Measurements from ENCODE around the gene REPIN1. TPM values are rescaled to one million over a fixed set of nuclear protein-coding genes. Genes with fewer than 3 reads are reported as not detected.

Gene REPIN1
- total RNA-seq, 1 experiment from 2014 or later: 113 TPM

- POLR2A ChIA-PET (ENCODE audit: low non-redundant PET): no interaction called here
- no peaks in the 10 kb centered on the region for H3K36me3 ChIP-seq (ENCODE audit: insufficient read depth, low read length, poor library complexity, severe bottlenecking)
- DNase-seq (ENCODE audit: low spot score): peak; percentile 49
- no peaks in the 10 kb centered on the region for H3K9me3 ChIP-seq (ENCODE audit: low read depth, low read length, poor library complexity, severe bottlenecking)
- BruUV-seq (replicated peaks): no TSS peak
- H3K4me1 ChIP-seq (ENCODE audit: insufficient read depth, low read length, poor library complexity, severe bottlenecking): peaks cover 25% of the 10 kb centered on the region
- intact Hi-C loops (cut with micrococcal nuclease; ENCODE audit: unreplicated experiment): no loop called here
- peak overlapping the region; percentile 53 for H3K27ac ChIP-seq (ENCODE audit: low read depth, low read length, poor library complexity, severe bottlenecking)
- H3K4me3 ChIP-seq (ENCODE audit: low read depth, low read length, poor library complexity, severe bottlenecking): no peak overlapping the region
- H3K27me3 ChIP-seq (replicated peaks; ENCODE audit: insufficient read depth, low read depth, low read length, poor library complexity): no peaks in the 10 kb centered on the region
- CTCF ChIA-PET: no interaction called here
- no peak for TF ChIP-seq EZH2 (IDR thresholded peaks at IDR 0.05; ENCODE audit: borderline replicate concordance, low read depth, low read length, poor library complexity, severe bottlenecking)
- TF ChIP-seq, protein P1, sequence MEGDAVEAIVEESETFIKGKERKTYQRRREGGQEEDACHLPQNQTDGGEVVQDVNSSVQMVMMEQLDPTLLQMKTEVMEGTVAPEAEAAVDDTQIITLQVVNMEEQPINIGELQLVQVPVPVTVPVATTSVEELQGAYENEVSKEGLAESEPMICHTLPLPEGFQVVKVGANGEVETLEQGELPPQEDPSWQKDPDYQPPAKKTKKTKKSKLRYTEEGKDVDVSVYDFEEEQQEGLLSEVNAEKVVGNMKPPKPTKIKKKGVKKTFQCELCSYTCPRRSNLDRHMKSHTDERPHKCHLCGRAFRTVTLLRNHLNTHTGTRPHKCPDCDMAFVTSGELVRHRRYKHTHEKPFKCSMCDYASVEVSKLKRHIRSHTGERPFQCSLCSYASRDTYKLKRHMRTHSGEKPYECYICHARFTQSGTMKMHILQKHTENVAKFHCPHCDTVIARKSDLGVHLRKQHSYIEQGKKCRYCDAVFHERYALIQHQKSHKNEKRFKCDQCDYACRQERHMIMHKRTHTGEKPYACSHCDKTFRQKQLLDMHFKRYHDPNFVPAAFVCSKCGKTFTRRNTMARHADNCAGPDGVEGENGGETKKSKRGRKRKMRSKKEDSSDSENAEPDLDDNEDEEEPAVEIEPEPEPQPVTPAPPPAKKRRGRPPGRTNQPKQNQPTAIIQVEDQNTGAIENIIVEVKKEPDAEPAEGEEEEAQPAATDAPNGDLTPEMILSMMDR (conservative IDR thresholded peaks at IDR 0.05; ENCODE audit: low read depth, low read length): no peak
Measured at GRCh38 chr7:150363872-150364271, 4.8 kb upstream of the REPIN1 start.

DNA sequence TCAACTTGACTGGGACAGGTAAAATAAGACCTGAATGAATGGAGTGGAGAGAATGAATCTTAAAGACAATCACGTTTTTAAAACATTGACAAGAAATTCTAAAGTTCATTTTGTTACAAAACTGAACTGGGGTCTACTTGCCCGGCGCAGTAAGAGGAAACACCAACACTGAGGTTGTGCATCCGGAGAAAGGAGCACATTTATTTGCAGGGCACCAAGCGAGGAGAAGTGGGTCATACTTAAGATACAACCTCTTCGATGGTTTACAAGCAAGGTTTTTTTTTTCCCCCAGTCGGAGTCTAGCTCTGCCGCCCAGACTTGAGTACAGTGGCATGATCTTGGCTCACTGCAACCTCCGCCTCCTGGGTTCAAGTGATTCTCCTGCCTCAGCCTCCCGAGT, 3.4 kb upstream of the REPIN1 start:
- H3K4me1 ChIP-seq (ENCODE audit: insufficient read depth, low read length, poor library complexity, severe bottlenecking): peaks cover 33% of the 10 kb centered on the region
- H3K4me3 ChIP-seq (ENCODE audit: low read depth, low read length, poor library complexity, severe bottlenecking): no peak overlapping the region
- CTCF ChIA-PET: no interaction called here
- TF ChIP-seq, protein P1 (conservative IDR thresholded peaks at IDR 0.05; ENCODE audit: low read depth, low read length): no peak
- no peak for TF ChIP-seq EZH2 (IDR thresholded peaks at IDR 0.05; ENCODE audit: borderline replicate concordance, low read depth, low read length, poor library complexity, severe bottlenecking)
- H3K9me3 ChIP-seq (ENCODE audit: low read depth, low read length, poor library complexity, severe bottlenecking): no peaks in the 10 kb centered on the region
- H3K27ac ChIP-seq (ENCODE audit: low read depth, low read length, poor library complexity, severe bottlenecking): no peak overlapping the region
- no peaks in the 10 kb centered on the region for H3K27me3 ChIP-seq (replicated peaks; ENCODE audit: insufficient read depth, low read depth, low read length, poor library complexity)
- no peak for DNase-seq (ENCODE audit: low spot score)
- no peaks in the 10 kb centered on the region for H3K36me3 ChIP-seq (ENCODE audit: insufficient read depth, low read length, poor library complexity, severe bottlenecking)
- POLR2A ChIA-PET (ENCODE audit: low non-redundant PET): no interaction called here
- intact Hi-C loops (cut with micrococcal nuclease; ENCODE audit: unreplicated experiment): no loop called here
- BruUV-seq (replicated peaks): no TSS peak

- ChIA-PET CTCF (no interaction called here), POLR2A (ENCODE audit: low non-redundant PET) (interaction anchor here (0.6 to 0.8 kb wide), 2 partner anchors 9 to 19 kb away, joined by 4 to 19 read pairs; no protein-coding TSS in a partner anchor)
- no peak overlapping the region for H3K4me3 ChIP-seq (ENCODE audit: low read depth, low read length, poor library complexity, severe bottlenecking)
- H3K27me3 ChIP-seq (replicated peaks; ENCODE audit: insufficient read depth, low read depth, low read length, poor library complexity): no peaks in the 10 kb centered on the region
- TF ChIP-seq, protein P1 (conservative IDR thresholded peaks at IDR 0.05; ENCODE audit: low read depth, low read length): no peak
- TF ChIP-seq EZH2 (IDR thresholded peaks at IDR 0.05; ENCODE audit: borderline replicate concordance, low read depth, low read length, poor library complexity, severe bottlenecking): no peak
- H3K36me3 ChIP-seq (ENCODE audit: insufficient read depth, low read length, poor library complexity, severe bottlenecking): no peaks in the 10 kb centered on the region
- no peak for DNase-seq (ENCODE audit: low spot score)
- intact Hi-C loops (cut with micrococcal nuclease; ENCODE audit: unreplicated experiment): no loop called here
- no TSS peak for BruUV-seq (replicated peaks)
- peaks cover 39% of the 10 kb centered on the region for H3K4me1 ChIP-seq (ENCODE audit: insufficient read depth, low read length, poor library complexity, severe bottlenecking)
- no peak overlapping the region for H3K27ac ChIP-seq (ENCODE audit: low read depth, low read length, poor library complexity, severe bottlenecking)
- no peaks in the 10 kb centered on the region for H3K9me3 ChIP-seq (ENCODE audit: low read depth, low read length, poor library complexity, severe bottlenecking)
Measured at GRCh38 chr7:150365673-150366398, 2.8 kb upstream of the REPIN1 start.

All from A673 (cell line).